HepG2 (cell line): ENCODE measurements around the gene MPP3. TPM values are rescaled to one million over a fixed set of nuclear protein-coding genes. Genes with fewer than 3 reads are reported as not detected.

Experiments used
- CCDC6 ChIP-seq: sonication (generic); formaldehyde crosslinking; IDR thresholded peaks from 2 replicates; pipeline ENCODE4 v1.8.1; 2022; ENCODE audit warnings: mild to moderate bottlenecking, missing genetic modification reagents, moderate library complexity
- CTCF ChIP-seq: sonication (generic); formaldehyde crosslinking; IDR thresholded peaks from 2 replicates; pipeline ENCODE4 v1.5.0; 2020; ENCODE audit warnings: mild to moderate bottlenecking, missing genetic modification reagents, moderate library complexity
- ELF4 ChIP-seq: sonication (generic); formaldehyde crosslinking; IDR thresholded peaks from 2 replicates; pipeline ENCODE4 v1.5.0; 2020; ENCODE audit warnings: missing genetic modification reagents, mild to moderate bottlenecking, moderate library complexity, borderline replicate concordance
- FOXO1 ChIP-seq: sonication (generic); formaldehyde crosslinking; IDR thresholded peaks from 2 replicates; pipeline ENCODE4 v1.4.0; 2020; ENCODE audit warnings: missing genetic modification reagents
- HMGXB4 ChIP-seq, 2 experiments: sonication (generic) in 1 of 2; formaldehyde crosslinking in 1 of 2; IDR thresholded peaks; 2 replicates each; pipeline versions ENCODE4 v1.4.0 to v1.6.1; 2018 to 2020; ENCODE audit warnings: missing genetic modification reagents in 2 of 2, borderline replicate concordance in 1 of 2, low read depth in 1 of 2, mild to moderate bottlenecking in 1 of 2, missing biosample characterization in 1 of 2
- KMT2B ChIP-seq: IDR thresholded peaks from 2 replicates; pipeline ENCODE4 v1.6.1; 2016; ENCODE audit warnings: missing genetic modification reagents, missing compliant biosample characterization
- NFE2L1 ChIP-seq: sonication (generic); formaldehyde crosslinking; IDR thresholded peaks from 2 replicates; pipeline ENCODE4 v1.4.0; 2020; ENCODE audit warnings: missing genetic modification reagents, mild to moderate bottlenecking, borderline replicate concordance
- PHB2 ChIP-seq: fragments of 450-650 bp; IDR thresholded peaks from 2 replicates; pipeline ENCODE4 v1.6.1; 2018; ENCODE audit not compliant: partially characterized antibody
- TBX3 ChIP-seq: fragments of 450-650 bp; IDR thresholded peaks from 2 replicates; pipeline ENCODE4 v1.6.1; 2017; ENCODE audit warnings: antibody characterized with exemption, mild to moderate bottlenecking, inconsistent platforms, borderline replicate concordance
- TGIF2 ChIP-seq: IDR thresholded peaks from 2 replicates; pipeline ENCODE4 v1.6.1; 2016; ENCODE audit warnings: control low read depth, missing compliant biosample characterization
- ZBTB14 ChIP-seq: sonication (generic); formaldehyde crosslinking; IDR thresholded peaks from 2 replicates; pipeline ENCODE4 v1.4.0; 2020; ENCODE audit warnings: missing genetic modification reagents
- ZBTB20 ChIP-seq: sonication (generic); formaldehyde crosslinking; IDR thresholded peaks from 2 replicates; pipeline ENCODE4 v1.8.1; 2023; ENCODE audit warnings: missing genetic modification reagents, low read depth, mild to moderate bottlenecking, borderline replicate concordance
- ZBTB33 ChIP-seq: sonication (generic); formaldehyde crosslinking; IDR thresholded peaks from 2 replicates; pipeline ENCODE4 v1.4.0; 2020; ENCODE audit warnings: missing genetic modification reagents
- ZUFSP ChIP-seq: sonication (generic); formaldehyde crosslinking; IDR thresholded peaks from 2 replicates; pipeline ENCODE4 v1.9.0; 2021; ENCODE audit warnings: missing genetic modification reagents, mild to moderate bottlenecking, borderline replicate concordance
- polyA plus RNA-seq, 8 experiments: library from polyadenylated mRNA; depleted of rRNA in 3 of 8; stranded (reverse) in 7 of 8; unstranded in 1 of 8; fragments of >200 nt; fragmentation: Illumina TruSeq in 4 of 8; extraction: Trizol in 4 of 8; gene quantifications; 2 replicates each; pipeline versions ENCODE4 v1.2.1 to v1.2.3, GENCODE V29; 2011 to 2016; ENCODE audit warnings: low read depth in 4 of 8, missing spikeins in 1 of 8, mixed read lengths in 1 of 8; ENCODE audit not compliant: insufficient read depth in 1 of 8
- total RNA-seq, 5 experiments: library from RNA; depleted of rRNA; stranded (reverse); fragments of >200 nt; fragmentation: Illumina TruSeq; extraction: Trizol; gene quantifications; 2 replicates each; pipeline ENCODE4 v1.2.3, GENCODE V29; 2016; ENCODE audit warnings: low read depth in 1 of 5
- TF ChIP-seq, protein P1 (sequence below): sonication (generic); formaldehyde crosslinking; IDR thresholded peaks from 2 replicates; pipeline ENCODE4 v1.5.1; 2020; ENCODE audit warnings: mild to moderate bottlenecking, missing genetic modification reagents, moderate library complexity

MPP3 gene
- total and polyA plus RNA-seq, 2 of the 13 experiments (the other 11 are each of a cell fraction or from before 2014, with no cell fraction given): 0.91 to 1.8 TPM

GRCh38 chr17:43755389-43755875, 77.5 kb downstream of the MPP3 start (continued):
- no peak for TF ChIP-seq ZUFSP (CRISPR knock-in tag)
- peak; percentile 29; the same call in 1 of the 2 replicates for TF ChIP-seq CTCF
- TF ChIP-seq, protein P1, sequence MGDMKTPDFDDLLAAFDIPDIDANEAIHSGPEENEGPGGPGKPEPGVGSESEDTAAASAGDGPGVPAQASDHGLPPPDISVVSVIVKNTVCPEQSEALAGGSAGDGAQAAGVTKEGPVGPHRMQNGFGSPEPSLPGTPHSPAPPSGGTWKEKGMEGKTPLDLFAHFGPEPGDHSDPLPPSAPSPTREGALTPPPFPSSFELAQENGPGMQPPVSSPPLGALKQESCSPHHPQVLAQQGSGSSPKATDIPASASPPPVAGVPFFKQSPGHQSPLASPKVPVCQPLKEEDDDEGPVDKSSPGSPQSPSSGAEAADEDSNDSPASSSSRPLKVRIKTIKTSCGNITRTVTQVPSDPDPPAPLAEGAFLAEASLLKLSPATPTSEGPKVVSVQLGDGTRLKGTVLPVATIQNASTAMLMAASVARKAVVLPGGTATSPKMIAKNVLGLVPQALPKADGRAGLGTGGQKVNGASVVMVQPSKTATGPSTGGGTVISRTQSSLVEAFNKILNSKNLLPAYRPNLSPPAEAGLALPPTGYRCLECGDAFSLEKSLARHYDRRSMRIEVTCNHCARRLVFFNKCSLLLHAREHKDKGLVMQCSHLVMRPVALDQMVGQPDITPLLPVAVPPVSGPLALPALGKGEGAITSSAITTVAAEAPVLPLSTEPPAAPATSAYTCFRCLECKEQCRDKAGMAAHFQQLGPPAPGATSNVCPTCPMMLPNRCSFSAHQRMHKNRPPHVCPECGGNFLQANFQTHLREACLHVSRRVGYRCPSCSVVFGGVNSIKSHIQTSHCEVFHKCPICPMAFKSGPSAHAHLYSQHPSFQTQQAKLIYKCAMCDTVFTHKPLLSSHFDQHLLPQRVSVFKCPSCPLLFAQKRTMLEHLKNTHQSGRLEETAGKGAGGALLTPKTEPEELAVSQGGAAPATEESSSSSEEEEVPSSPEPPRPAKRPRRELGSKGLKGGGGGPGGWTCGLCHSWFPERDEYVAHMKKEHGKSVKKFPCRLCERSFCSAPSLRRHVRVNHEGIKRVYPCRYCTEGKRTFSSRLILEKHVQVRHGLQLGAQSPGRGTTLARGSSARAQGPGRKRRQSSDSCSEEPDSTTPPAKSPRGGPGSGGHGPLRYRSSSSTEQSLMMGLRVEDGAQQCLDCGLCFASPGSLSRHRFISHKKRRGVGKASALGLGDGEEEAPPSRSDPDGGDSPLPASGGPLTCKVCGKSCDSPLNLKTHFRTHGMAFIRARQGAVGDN (CRISPR knock-in tag): peak; percentile 92
- no peak for TF ChIP-seq FOXO1 (CRISPR knock-in tag)
- no peak for TF ChIP-seq PHB2
- TF ChIP-seq TBX3: no peak
- TF ChIP-seq ZBTB20 (CRISPR knock-in tag): no peak
- no peak for TF ChIP-seq HMGXB4 (CRISPR knock-in tag; IDR thresholded peaks at IDR 0.05; ENCODE audit: borderline replicate concordance in 1 of 2, low read depth in 1 of 2)
- no peak for TF ChIP-seq KMT2B (CRISPR knock-in tag)
- TF ChIP-seq NFE2L1 (CRISPR knock-in tag): no peak
- TF ChIP-seq ZBTB33: no peak
- no peak for TF ChIP-seq TGIF2
- no peak for TF ChIP-seq CCDC6 (CRISPR knock-in tag)
- TF ChIP-seq ZBTB14 (CRISPR knock-in tag): peak; percentile 56; the same call in 1 of the 2 replicates
- TF ChIP-seq ELF4 (CRISPR knock-in tag): no peak
